Brain pericyte (primary cell): Measurements from ENCODE around the gene COL5A1.

Experiments used
- DNase-seq: peaks from one replicate; pipeline ENCODE4 v3.0.0-alpha.2; 2012; ENCODE audit warnings: low read depth, low spot score

COL5A1 gene

DNA sequence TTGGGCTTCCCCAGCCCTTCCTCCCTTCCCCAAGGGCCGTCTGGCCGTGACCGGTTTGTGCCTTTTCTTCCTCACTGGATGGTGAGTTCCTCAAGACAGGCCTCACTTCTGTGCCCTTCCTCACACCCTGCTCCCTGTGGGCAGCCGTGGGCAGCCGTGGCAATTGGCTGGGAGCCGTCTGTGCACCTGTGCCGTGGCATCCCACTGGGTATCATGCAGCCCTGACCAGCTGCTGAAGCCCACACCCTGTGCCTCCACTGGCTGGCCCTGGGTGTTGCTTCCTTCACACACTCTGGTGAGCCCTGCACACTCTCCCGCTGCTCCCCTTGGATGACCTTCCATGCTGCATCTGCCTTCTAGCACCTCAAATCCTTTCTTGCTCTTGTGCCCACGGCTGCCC, 100.2 kb downstream of the COL5A1 start:
- DNase-seq, result no peak

DNA sequence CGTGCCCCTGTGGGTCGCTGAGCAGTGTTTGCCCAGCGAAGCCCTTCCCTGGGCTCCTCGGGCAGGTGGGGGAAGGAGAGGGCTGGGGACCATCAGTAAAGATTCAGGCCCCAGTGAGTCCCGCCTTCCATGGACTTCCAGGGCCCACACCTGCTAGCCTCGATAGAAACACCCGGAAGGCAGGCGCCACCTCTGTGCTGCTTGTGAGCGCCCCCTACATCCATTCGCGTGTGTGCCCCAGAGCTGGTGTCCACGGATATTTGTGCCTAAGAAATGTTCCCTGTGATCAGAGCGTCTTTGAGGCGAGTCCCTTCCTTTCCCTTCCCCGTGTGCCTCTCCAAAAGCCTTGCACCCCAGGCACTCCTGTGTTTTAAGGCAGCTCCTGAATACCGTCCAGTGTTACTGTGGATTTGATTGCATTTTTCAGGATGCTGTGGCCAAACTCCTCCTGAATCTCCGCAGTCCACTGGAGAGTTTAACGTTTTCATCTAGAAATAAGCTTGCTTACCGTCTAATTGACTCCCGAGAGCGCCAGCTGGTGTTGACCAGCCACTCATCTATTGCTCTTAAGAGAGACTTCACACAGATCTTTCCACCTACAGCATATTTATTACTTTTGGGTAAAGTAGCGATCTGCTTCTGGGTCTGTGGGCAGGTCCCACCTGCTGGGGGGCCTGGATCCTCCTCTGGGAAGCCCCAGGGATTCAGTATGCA, 101.4 kb downstream of the COL5A1 start:
- DNase-seq, result no peak

- no peak for DNase-seq
Measured at GRCh38 chr9:134743853-134744252, 102.2 kb downstream of the COL5A1 start.

- no peak for DNase-seq
Measured at GRCh38 chr9:134744385-134745295, 103.0 kb downstream of the COL5A1 start.

GRCh38 chr9:134747951-134748489, 106.4 kb downstream of the COL5A1 start:
- no peak for DNase-seq

DNA sequence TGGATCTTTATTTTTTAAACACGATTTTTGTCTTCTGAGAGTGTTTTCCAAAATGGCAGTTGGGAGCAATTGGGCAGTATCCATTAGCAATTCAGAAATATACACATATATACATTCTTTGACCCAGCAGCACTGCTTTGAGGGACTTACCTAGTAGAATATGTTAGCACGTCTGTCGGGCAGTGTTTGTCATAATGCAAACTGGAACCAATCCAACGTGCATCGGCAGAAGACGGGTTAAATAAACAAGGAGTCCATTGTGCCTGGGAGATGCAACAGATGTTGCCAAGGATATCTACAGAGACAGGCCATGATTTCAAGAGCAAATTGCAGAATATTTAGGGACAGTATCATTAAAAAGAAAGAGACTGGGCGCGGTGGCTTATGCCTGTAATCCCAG, 107.0 kb downstream of the COL5A1 start:
- DNase-seq, result no peak

- no peak for DNase-seq
Measured at GRCh38 chr9:134750450-134751155, 109.0 kb downstream of the COL5A1 start.

- DNase-seq, result no peak
Measured at GRCh38 chr9:134751622-134752021, 110.0 kb downstream of the COL5A1 start.

DNA sequence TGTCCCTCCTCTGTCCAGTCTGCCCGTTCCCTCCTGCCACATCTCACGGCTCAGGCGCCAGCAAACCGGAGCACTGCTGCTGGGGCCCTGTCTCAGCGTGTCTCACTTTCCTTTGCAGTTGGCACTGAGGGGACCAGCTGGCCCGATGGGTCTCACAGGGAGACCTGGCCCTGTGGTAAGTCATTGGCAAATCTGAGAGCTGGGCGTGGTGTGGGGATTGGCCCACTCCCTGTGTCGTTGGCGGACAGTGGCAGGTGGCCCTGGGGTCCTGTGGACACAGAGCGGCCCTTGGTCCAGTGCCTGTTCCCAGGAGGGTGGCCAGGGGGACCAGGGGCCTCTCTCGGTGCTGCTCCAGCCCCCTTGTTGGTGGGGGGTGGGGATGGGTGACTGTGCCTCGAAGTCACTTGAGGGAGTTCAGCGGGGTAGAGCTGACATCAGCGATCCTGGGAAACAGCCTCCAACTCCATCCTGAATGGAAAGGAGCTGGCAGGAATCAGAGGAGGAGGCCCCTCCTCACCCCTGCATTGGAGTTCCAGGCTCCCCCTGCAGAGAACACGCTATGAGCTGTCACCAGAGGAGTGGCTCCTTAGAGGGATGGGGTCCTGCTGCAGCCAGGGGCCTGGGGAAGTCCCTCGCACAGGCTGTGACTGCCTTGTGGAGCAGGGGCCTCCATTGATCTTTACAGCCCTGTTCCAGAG, 111.0 kb downstream of the COL5A1 start:
- no peak for DNase-seq

DNA sequence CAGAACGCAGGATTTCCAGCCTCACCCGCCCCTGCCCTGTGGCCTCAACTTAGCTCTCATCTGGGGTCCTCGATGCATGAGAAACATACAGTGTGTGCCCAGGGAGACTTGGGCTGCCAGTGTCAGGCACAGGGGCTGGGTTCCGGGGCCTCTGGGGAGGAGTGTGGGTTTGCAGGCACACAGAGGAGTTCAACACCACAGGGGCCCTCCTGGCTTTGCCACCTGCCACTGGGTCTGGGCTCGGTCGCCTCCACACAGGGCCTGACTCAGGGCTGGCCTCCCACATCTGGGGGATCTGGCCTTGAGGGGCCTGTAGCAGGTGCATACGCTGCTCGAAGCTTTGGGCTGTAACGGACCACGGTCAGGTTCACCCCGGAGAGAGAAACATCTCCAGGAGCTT, 111.6 kb downstream of the COL5A1 start:
- DNase-seq, result no peak

DNA sequence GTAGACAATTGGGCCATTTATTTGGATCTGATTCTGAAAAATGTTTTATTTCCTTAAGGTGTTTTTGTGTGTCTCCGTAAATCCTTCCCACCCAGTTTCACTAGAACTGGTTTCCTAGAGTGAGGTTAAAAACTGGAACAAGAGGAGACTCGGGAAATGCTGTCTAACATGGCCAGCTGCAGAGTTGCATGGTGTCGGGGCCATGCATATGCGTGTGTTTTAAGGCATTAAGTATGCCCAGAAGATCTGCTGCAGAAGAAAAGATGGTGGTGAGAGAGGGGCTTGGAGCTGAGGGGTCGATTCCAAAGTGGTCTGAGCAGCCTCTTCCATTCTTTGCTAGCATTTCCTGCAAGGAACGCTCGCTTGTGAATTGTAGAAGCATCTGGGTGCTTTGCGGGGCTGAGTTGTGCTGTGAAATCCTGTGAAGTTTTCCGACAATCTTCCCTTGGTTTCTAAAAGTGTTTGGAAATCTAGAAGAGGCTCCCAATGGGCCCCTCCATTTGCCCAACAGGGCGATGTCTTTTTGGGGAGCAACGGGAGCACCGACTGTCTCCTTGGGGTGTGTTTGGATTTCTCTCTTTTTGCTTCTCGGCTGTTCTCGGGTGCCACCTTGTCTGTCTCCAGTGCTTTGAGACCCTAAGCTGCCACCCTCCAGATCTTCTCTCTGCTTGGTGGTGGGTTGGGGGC, 113.8 kb downstream of the COL5A1 start:
- DNase-seq, result no peak

DNA sequence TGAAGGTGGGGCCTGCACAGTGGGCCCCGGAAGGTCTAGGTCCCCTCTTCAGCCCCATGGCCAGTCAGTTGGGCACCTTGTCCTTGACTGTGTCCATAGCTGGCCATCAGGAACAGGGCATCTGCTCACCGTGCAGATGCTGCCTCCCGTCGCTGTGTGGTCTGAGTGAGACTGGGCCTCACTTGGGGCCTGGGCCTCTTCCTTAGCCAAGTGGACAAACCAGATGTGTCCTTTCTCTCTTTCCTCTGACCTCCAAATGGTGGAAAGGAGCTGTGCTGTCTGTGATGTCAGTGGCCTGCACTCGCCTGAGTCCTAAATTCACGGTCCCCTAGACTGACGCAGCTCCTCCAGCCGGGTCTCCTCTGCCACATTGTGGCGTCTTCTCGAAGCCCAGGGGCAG, 114.5 kb downstream of the COL5A1 start:
- DNase-seq, result no peak

DNA sequence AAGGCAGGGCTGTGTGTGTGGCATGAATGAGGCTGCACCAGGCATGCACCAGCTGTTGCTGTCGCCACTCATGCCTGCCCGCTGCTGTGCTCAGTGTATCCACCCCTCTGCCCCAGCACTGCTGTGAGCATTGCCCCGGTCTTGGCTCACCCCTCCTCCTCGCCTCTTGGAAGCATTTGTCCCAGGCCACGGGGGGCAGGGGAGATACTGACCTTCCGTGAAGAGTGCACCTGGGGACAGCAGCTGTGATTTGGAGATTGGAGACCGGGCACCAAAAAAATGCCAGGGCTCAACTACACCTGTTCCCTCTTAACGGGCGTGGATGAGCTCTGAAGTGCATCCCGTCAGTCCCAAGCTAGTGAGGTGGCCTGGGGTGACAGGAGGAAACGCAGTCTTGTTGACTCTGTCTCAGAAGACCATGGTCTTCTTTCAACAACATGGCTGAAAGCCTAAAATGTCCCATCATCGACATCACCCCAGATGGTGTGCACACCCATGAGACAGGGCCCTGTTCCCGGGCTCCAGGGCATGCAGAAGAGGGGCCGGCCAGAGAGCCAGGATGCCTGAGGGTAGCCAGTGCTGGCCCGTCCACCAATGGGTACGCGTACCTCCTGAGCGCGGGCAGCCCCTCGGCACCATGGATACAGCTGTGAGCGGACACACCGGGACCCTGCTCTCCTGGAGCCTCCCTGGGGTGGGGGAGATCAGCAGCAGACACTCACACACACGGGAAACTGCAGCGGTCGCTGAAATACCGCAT, 115.8 kb downstream of the COL5A1 start:
- no peak for DNase-seq

GRCh38 chr9:134758949-134759607, 117.5 kb downstream of the COL5A1 start:
- DNase-seq, result no peak

DNA sequence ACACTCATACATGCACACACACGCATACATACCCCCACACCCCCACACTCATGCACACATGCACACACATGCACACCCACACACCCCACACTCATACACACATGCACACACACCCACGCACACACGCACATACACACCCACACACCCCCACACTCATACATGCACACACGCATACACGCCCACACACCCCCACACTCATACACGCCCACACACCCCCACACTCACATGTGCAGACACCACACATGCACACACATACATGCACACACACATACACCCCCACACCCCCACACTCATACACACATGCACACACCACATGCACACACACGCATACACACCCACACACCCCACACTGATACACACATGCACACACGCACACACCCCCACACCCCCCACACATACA, 118.3 kb downstream of the COL5A1 start:
- no peak for DNase-seq

DNA sequence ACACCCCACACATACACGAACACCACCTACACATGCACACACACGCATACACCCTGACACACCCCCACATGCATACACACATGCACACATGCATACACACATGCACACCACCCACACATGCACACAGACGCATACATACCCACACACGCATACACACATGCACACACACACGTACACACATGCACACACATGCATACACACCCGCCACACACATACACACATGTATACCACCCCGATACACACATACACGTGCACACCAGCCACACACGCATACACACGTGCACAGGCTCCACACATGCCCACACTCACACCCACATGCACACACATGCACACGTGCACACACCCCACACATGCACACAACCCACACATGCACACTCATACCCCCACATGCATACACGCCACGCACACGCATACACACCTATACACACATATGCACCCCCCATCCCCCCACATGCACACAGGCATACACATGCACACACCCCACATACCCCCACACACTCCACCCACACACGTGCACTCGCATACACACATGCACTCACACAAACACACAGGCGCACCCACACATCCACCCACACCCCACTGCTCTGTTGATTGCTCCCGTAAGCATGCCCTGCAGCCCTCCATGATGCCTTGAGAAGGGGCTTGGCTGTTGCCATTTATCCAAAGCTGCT, 119.3 kb downstream of the COL5A1 start:
- DNase-seq, result no peak

GRCh38 chr9:134764473-134765269, 123.1 kb downstream of the COL5A1 start:
- DNase-seq, result no peak

DNA sequence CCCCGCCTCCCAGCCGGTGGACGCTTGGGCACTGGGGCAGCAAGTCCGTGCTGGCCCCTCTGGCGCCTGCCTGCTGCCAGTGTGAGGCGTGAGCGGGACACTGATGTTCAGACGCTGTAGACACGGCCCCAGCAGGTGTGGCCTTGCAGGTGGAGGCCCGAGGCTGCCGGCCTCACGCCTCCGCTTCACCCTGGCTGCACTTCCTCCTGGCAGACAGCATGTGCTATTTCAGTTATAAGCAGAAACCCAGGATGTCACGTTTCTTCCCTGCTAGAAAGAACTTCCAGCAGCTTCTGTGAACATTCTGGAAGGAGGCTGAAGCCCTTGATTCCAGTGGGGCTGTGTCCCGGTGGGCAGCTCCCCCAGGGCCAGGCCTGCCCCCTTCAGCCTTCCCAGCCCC, 124.2 kb downstream of the COL5A1 start:
- no peak for DNase-seq
